OCI-LY7 (cell line): ENCODE data around the gene SPACA9. TPM values are rescaled to one million over a fixed set of nuclear protein-coding genes. Genes with fewer than 3 reads are reported as not detected.

ENCODE experiments used
- BruUV-seq: library from RNA; stranded (reverse); fragments of 400-500 nt; replicated peaks from 2 replicates; lab custom pipeline; 2021; lab: Mats Ljungman, UMichigan
- CTCF ChIA-PET: fragments of 300-600 bp; sonication (Branson Sonifier 250); formaldehyde crosslinking; loops from one replicate; lab custom pipeline; 2022; ENCODE audit warnings: antibody characterized with exemption; ENCODE audit not compliant: unreplicated experiment; lab: Charles Lee
- POLR2A ChIA-PET: fragments of 300-600 bp; sonication (Branson Sonifier 250); formaldehyde crosslinking; loops from one replicate; lab custom pipeline; 2022; ENCODE audit warnings: antibody characterized with exemption; lab: Charles Lee
- DNase-seq: peaks from one replicate; pipeline ENCODE4 v3.0.0-alpha.2; 2015; ENCODE audit warnings: low spot score
- H2AFZ ChIP-seq: fragments of 200-600 bp; sonication (generic), shearing (Covaris generic); 2 replicates; pipeline ENCODE4 v1.6.1; 2014; ENCODE audit warnings: mild to moderate bottlenecking, antibody characterized with exemption, low read length, moderate library complexity
- H3K27ac ChIP-seq: fragments of 200-600 bp; sonication (generic); 2 replicates; pipeline ENCODE4 v1.5.1; 2014; ENCODE audit warnings: mixed run types, low read depth, mild to moderate bottlenecking, moderate library complexity, low read length, inconsistent platforms; ENCODE audit not compliant: poor library complexity, severe bottlenecking
- H3K36me3 ChIP-seq: fragments of 200-600 bp; sonication (generic); 2 replicates; pipeline ENCODE4 v1.6.1; 2014; ENCODE audit warnings: mild to moderate bottlenecking, antibody characterized with exemption, low read length, moderate library complexity, mixed read lengths; ENCODE audit not compliant: insufficient read depth
- H3K4me1 ChIP-seq: fragments of 200-600 bp; sonication (generic); 2 replicates; pipeline ENCODE4 v1.5.1; 2014; ENCODE audit warnings: mild to moderate bottlenecking, low read length; ENCODE audit not compliant: insufficient read depth, poor library complexity, severe bottlenecking
- H3K4me2 ChIP-seq: fragments of 200-600 bp; sonication (generic); 2 replicates; pipeline ENCODE4 v1.6.1; 2014; ENCODE audit warnings: mild to moderate bottlenecking, low read length
- H3K4me3 ChIP-seq: fragments of 200-600 bp; sonication (generic); 2 replicates; pipeline ENCODE4 v1.5.1; 2014; ENCODE audit warnings: mild to moderate bottlenecking, low read depth, low read length; ENCODE audit not compliant: poor library complexity, severe bottlenecking
- H3K79me2 ChIP-seq: fragments of 200-600 bp; sonication (generic); 2 replicates; pipeline ENCODE4 v1.6.1; 2016; ENCODE audit warnings: low read depth, mild to moderate bottlenecking, low read length, moderate library complexity, mixed read lengths; ENCODE audit not compliant: insufficient read depth
- H3K9me2 ChIP-seq: fragments of 200-600 bp; sonication (generic); 2 replicates; pipeline ENCODE4 v1.6.1; 2016; ENCODE audit warnings: mild to moderate bottlenecking, low read length, mixed read lengths; ENCODE audit not compliant: insufficient read depth
- H3K9me3 ChIP-seq: fragments of 200-600 bp; sonication (generic); 2 replicates; pipeline ENCODE4 v1.6.1; 2014; ENCODE audit warnings: mild to moderate bottlenecking, mixed run types, low read length, mixed read lengths
- H4K20me1 ChIP-seq: fragments of 200-600 bp; sonication (generic); 2 replicates; pipeline ENCODE4 v1.6.1; 2014; ENCODE audit warnings: mild to moderate bottlenecking, antibody characterized with exemption, low read length, moderate library complexity, mixed read lengths; ENCODE audit not compliant: insufficient read depth
- CTCF ChIP-seq: fragments of 200-600 bp; sonication (generic); conservative IDR thresholded peaks from 2 replicates; pipeline ENCODE4 v1.5.1; 2014; ENCODE audit warnings: mild to moderate bottlenecking, antibody characterized with exemption, low read length, moderate library complexity, mixed read lengths
- EZH2phosphoT487 ChIP-seq: fragments of 200-600 bp; sonication (generic); IDR thresholded peaks from 2 replicates; pipeline ENCODE4 v1.6.1; 2018; ENCODE audit warnings: low read depth, borderline replicate concordance, mild to moderate bottlenecking, mixed run types, antibody characterized with exemption, low read length, moderate library complexity, mixed read lengths
- intact Hi-C: fragments of 100-400 bp; cut with micrococcal nuclease; formaldehyde crosslinking; loops from one replicate; pipeline ENCODE4 v1.10.0; 2022; ENCODE audit not compliant: unreplicated experiment
- total RNA-seq, 2 experiments: library from RNA; depleted of rRNA in 1 of 2; stranded (reverse); fragments of >200 nt in 1 of 2; shearing (Covaris generic) in 1 of 2; gene quantifications; 2 replicates each; pipeline ENCODE4 v1.2.3, GENCODE V29; 2014 to 2022

The SPACA9 gene
- total RNA-seq, 2 experiments from 2014 or later: 1.1 to 5.7 TPM

GRCh38 chr9:132901858-132902831 is 23.4 kb downstream of the SPACA9 start:
- no peak overlapping the region for H3K4me2 ChIP-seq
- H3K4me1 ChIP-seq: no peaks in the 10 kb centered on the region
- ChIA-PET POLR2A (interaction anchor here (0.6 to 1.4 kb wide), 3 partner anchors 11 to 39 kb away, joined by 3 read pairs; no protein-coding TSS in a partner anchor), CTCF (interaction anchor here (1.0 kb wide), 1 partner anchor 22 kb away, joined by 3 read pairs; no protein-coding TSS in a partner anchor)
- no peak overlapping the region for H3K4me3 ChIP-seq
- no peaks in the 10 kb centered on the region for H3K9me3 ChIP-seq
- H3K36me3 ChIP-seq: peaks cover 54% of the 10 kb centered on the region
- no peaks in the 10 kb centered on the region for H4K20me1 ChIP-seq
- intact Hi-C loops: no loop called here
- no peaks in the 10 kb centered on the region for H3K9me2 ChIP-seq
- H2AFZ ChIP-seq: no peak overlapping the region
- H3K79me2 ChIP-seq: no peaks in the 10 kb centered on the region
- peak; percentile 76 for DNase-seq
- peak; percentile 98 for TF ChIP-seq CTCF
- no peak for TF ChIP-seq EZH2phosphoT487
- no TSS peak for BruUV-seq
- no peak overlapping the region for H3K27ac ChIP-seq

- TF ChIP-seq EZH2phosphoT487 (no peak), CTCF (no peak)
- Histone ChIP-seq H3K36me3 (peaks cover 47% of the 10 kb centered on the region), H3K79me2 (no peaks in the 10 kb centered on the region), H3K4me1 (no peaks in the 10 kb centered on the region), H3K9me2 (no peaks in the 10 kb centered on the region), H3K4me3 (no peak overlapping the region), H3K27ac (no peak overlapping the region), H4K20me1 (no peaks in the 10 kb centered on the region), H3K9me3 (no peaks in the 10 kb centered on the region), H3K4me2 (no peak overlapping the region), H2AFZ (no peak overlapping the region)
- ChIA-PET CTCF (no interaction called here), POLR2A (no interaction called here)
- intact Hi-C loops: no loop called here
- no peak for DNase-seq
- BruUV-seq: no TSS peak
Observed at GRCh38 chr9:132903574-132904492, 25.1 kb downstream of the SPACA9 start.
